Sciatic nerve (tissue), 2 donors: ENCODE measurements around the gene MT1B. TPM values are rescaled to one million over a fixed set of nuclear protein-coding genes. Genes with fewer than 3 reads are reported as not detected.

Experiments
- ATAC-seq: fragments of 200-7000 bp; cut with Tn5 transposase; one replicate; pipeline ENCODE4 v1.9.1; 2020; ENCODE audit warnings: mild to moderate bottlenecking, moderate library complexity
- DNase-seq: peaks from one replicate; pipeline ENCODE4 v3.0.0-alpha.2; 2020; ENCODE audit warnings: low spot score
- intact Hi-C: fragments of 100-400 bp; cut with DNase I; formaldehyde crosslinking; loops from one replicate; pipeline ENCODE4 v1.14.2; 2022
- total RNA-seq: library from RNA; stranded (reverse); fragmentation: NEBNext Ultra II Directional; extraction: Animal tissue kit (Norgen Biotek cat#: 25700); gene quantifications from one replicate; pipeline ENCODE4 v1.2.1, GENCODE V29; 2021
- donor health status: DM: no; HTN: no; CAD: no.
- donor health status: DM: no; HTN: no; CAD: no.

MT1B gene
- total RNA-seq, 1 donor from 2014 or later = not detected

DNA sequence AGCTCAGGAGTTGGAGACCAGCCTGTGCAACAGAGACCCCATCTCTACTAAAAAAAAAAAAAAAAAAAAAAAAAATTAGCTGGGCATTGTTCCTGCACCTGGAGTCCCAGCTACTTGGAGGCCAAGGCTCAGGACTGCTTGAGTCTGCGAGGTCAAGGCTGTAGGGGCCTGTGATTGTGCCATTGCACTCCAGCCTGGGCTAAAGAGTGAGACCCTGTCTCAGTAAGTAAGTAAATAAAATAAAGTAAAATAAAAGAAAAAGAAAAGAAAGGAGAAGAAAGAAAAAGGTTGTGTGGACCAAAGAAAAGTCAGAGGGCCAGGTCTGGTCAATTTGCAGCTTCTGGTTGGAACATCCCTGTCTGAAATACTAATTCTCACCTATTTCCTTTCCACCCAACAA is 48.9 kb downstream of the MT1B start:
- ATAC-seq = no peak
- no peak for DNase-seq
- intact Hi-C loops = loop anchor here (5.0 to 10.0 kb wide), 3 partner anchors 126 to 366 kb away; no protein-coding TSS in a partner anchor

DNA sequence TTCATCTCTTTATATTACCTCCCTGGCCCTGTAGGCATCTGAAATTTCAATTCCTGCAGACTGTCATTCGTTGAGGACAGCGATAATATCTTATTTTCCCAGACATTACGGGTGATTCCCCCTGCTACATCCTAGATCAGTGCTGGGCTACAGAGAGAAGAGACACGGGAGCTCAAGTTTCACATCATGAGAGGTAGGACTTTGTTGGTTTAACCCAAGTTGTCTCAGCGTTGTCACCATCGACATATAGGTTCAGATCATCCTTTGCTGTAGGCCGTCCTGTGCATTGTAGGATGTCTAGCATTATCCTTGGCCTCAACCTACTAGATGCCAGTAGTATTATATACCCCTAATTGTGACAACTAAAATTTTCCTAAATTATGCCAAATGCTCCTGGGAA is 49.8 kb downstream of the MT1B start:
- no peak for DNase-seq
- intact Hi-C loops = loop anchor here (5.0 to 10.0 kb wide), 3 partner anchors 127 to 367 kb away; no protein-coding TSS in a partner anchor
- ATAC-seq = peak; percentile 14

Other genes starting within 250 kb of the MT1B start
- gene AMFR, start 226.3 kb upstream of the MT1B start, total RNA-seq = 152 TPM
- gene NUDT21, start 200.6 kb upstream of the MT1B start, total RNA-seq = 91.3 TPM
- gene OGFOD1, start 200.3 kb upstream of the MT1B start, total RNA-seq = 35.9 TPM
- 110 TPM for gene BBS2, start 131.9 kb upstream of the MT1B start, total RNA-seq
- gene MT4, start 86.8 kb upstream of the MT1B start, total RNA-seq = not detected
- 94.5 TPM for gene MT3, start 62.4 kb upstream of the MT1B start, total RNA-seq
- 163 TPM for gene MT2A, start 43.3 kb upstream of the MT1B start, total RNA-seq
- gene MT1E, start 26.1 kb upstream of the MT1B start, total RNA-seq = 44.7 TPM
- 6.7 TPM for gene MT1M, start 19.2 kb upstream of the MT1B start, total RNA-seq
- 1.8 TPM for gene MT1A, start 13.2 kb upstream of the MT1B start, total RNA-seq
- 6.2 TPM for gene MT1F, start 6.1 kb downstream of the MT1B start, total RNA-seq
- 2.5 TPM for gene MT1G, start 16.2 kb downstream of the MT1B start, total RNA-seq
- gene MT1H, start 17.9 kb downstream of the MT1B start, total RNA-seq = not detected
- 21.9 TPM for gene MT1X, start 30.6 kb downstream of the MT1B start, total RNA-seq
- 74.0 TPM for gene NUP93, start 78.2 kb downstream of the MT1B start, total RNA-seq
- gene SLC12A3, start 213.3 kb downstream of the MT1B start, total RNA-seq = not detected